GM21526 (cell line): ENCODE measurements around the gene PIGH.
A peak's percentile ranks its signal among the peaks of the same experiment; 100 is the strongest.
"Not testable (repeated sequence)": the region's sequence is repeated elsewhere in the genome, so short reads cannot be mapped to it uniquely, and the experiment has no call there.

Source experiments
- ATAC-seq: cut with Tn5 transposase; IDR thresholded peaks from one replicate; pipeline ENCODE4 v1.9.1; 2021; ENCODE audit warnings: moderate library complexity; ENCODE audit not compliant: unreplicated experiment, low FRiP score

Gene PIGH

GRCh38 chr14:67599698-67600561, at the start of gene PIGH:
Gene PIGH (minus strand): TSS chr14:67600268. CDS start chr14:67600203, 65 bp downstream.
- ATAC-seq = peak; percentile 85

- ATAC-seq = no peak
Measured at GRCh38 chr14:67646131-67646530, 46.1 kb upstream of the PIGH start.

GRCh38 chr14:67645414-67645813, 45.3 kb upstream of the PIGH start:
- no peak for ATAC-seq

GRCh38 chr14:67644428-67644827, 44.4 kb upstream of the PIGH start:
- ATAC-seq = no peak

GRCh38 chr14:67643713-67644112, 43.6 kb upstream of the PIGH start:
- no peak for ATAC-seq

- no peak for ATAC-seq
Measured at GRCh38 chr14:67641902-67642749, 42.1 kb upstream of the PIGH start.

GRCh38 chr14:67641480-67641879, 41.4 kb upstream of the PIGH start:
- no peak for ATAC-seq

- no peak for ATAC-seq
Measured at GRCh38 chr14:67638642-67639041, 38.6 kb upstream of the PIGH start.

- ATAC-seq = no peak
Measured at GRCh38 chr14:67636361-67636919, 36.4 kb upstream of the PIGH start.

- ATAC-seq = no peak
Measured at GRCh38 chr14:67633451-67634147, 33.5 kb upstream of the PIGH start.

- ATAC-seq = no peak
Measured at GRCh38 chr14:67630938-67631337, 30.9 kb upstream of the PIGH start.

GRCh38 chr14:67630186-67630585, 30.1 kb upstream of the PIGH start:
- no peak for ATAC-seq

GRCh38 chr14:67627519-67627918, 27.5 kb upstream of the PIGH start:
- no peak for ATAC-seq

GRCh38 chr14:67626131-67626530, 26.1 kb upstream of the PIGH start:
- ATAC-seq = not testable (repeated sequence)

GRCh38 chr14:67623114-67623513, 23.0 kb upstream of the PIGH start:
- no peak for ATAC-seq

- no peak for ATAC-seq
Measured at GRCh38 chr14:67622675-67623074, 22.6 kb upstream of the PIGH start.

GRCh38 chr14:67620217-67620785, 20.2 kb upstream of the PIGH start:
- no peak for ATAC-seq

- peak; percentile 86 for ATAC-seq
Measured at GRCh38 chr14:67619446-67620216, 19.6 kb upstream of the PIGH start, which contains the start of gene ARG2. Gene ARG2 (plus strand): TSS chr14:67619920. CDS start chr14:67619978, 58 bp downstream.

- ATAC-seq = no peak
Measured at GRCh38 chr14:67618617-67619063, 18.6 kb upstream of the PIGH start.
